ENCODE results near the gene TRAPPC11.

GRCh38 chr4:183688216-183688615 is 29.1 kb downstream of the TRAPPC11 start:
- TF ChIP-seq EZH2 (IDR thresholded peaks at IDR 0.05) (no peak), ZFX (IDR thresholded peaks at IDR 0.05) (no peak), POLR2AphosphoS5 (IDR thresholded peaks at IDR 0.05; ENCODE audit: low read depth, low read length) (no peak), ELF1 (IDR thresholded peaks at IDR 0.05; ENCODE audit: borderline replicate concordance, low read depth) (no peak), FOSL1 (IDR thresholded peaks at IDR 0.05; ENCODE audit: low read depth) (no peak)
- TF ChIP-seq, protein P1, sequence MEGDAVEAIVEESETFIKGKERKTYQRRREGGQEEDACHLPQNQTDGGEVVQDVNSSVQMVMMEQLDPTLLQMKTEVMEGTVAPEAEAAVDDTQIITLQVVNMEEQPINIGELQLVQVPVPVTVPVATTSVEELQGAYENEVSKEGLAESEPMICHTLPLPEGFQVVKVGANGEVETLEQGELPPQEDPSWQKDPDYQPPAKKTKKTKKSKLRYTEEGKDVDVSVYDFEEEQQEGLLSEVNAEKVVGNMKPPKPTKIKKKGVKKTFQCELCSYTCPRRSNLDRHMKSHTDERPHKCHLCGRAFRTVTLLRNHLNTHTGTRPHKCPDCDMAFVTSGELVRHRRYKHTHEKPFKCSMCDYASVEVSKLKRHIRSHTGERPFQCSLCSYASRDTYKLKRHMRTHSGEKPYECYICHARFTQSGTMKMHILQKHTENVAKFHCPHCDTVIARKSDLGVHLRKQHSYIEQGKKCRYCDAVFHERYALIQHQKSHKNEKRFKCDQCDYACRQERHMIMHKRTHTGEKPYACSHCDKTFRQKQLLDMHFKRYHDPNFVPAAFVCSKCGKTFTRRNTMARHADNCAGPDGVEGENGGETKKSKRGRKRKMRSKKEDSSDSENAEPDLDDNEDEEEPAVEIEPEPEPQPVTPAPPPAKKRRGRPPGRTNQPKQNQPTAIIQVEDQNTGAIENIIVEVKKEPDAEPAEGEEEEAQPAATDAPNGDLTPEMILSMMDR (IDR thresholded peaks at IDR 0.05 in 2 of 3, conservative IDR thresholded peaks at IDR 0.05 in 1 of 3; ENCODE audit: borderline replicate concordance in 1 of 3, insufficient read depth in 1 of 3, low read depth in 2 of 3, low read length in 2 of 3), result no peak
